CD4-positive, alpha-beta T cell treated with Interferon alpha-2 for 1 hour (primary cell): ENCODE data around the gene PRKCZ.
A peak's percentile ranks its signal among the peaks of the same experiment; 100 is the strongest.
"Not testable (repeated sequence)": the region's sequence is repeated elsewhere in the genome, so short reads cannot be mapped to it uniquely, and the experiment has no call there.

ENCODE experiments used
- DNase-seq, 2 donors: peaks; one replicate each; pipeline ENCODE4 v3.0.0-alpha.2; 2020 to 2022

The PRKCZ gene

GRCh38 chr1:2089051-2089450 is 38.8 kb downstream of the PRKCZ start:
- no peak for DNase-seq

- no peak for DNase-seq
These were observed 40.1 kb downstream of the PRKCZ start for GRCh38 chr1:2090216-2090890.

DNA sequence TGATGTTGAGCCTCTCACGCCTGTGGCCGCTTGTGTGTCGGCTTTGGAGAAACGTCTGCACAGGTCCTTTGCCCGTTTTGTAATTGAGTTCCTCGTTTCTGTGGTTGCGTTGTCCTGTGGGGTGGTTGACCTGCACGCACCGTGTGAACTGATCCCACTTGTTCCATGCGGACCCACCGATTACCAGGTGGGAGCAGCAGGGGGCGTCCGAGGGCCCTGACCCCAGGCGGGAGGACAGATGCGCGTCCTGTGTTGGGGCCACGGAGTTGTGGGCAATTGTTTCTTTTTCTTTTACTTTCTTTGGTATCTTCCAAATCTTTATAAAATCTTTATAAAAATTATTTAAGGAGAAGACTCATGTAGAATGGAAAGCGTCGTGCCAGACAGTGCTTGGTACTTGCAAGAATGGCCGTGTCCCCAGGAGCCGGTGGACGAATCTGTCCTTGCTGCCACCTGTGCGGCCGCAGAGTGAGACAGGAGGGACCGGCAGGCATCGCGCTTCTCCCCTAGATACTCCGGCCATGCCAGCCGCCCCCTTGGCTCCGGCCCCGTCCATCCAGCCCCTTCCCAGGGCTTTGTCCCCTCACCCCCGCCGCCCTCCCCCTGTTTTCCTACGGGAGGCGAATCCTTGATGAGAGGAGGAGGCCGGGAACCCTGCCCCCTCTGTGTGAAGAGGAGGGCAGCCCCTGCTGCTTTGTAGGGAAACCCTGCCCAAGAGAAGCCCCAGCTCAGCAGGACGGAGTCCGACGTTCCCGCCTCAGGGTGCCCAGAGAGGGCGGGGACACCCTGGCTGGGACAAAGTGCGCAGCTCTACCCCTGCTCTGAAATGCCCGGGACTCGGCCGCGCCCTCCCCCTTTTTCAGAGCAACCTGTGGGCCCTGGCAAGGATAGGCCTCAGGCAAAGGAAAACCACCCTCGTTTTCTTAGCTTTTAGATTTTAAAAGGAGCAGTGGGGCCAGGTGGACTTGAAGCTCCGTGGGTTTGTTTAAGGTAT is 41.7 kb downstream of the PRKCZ start:
- DNase-seq: peak; percentile 47 to 52

DNA sequence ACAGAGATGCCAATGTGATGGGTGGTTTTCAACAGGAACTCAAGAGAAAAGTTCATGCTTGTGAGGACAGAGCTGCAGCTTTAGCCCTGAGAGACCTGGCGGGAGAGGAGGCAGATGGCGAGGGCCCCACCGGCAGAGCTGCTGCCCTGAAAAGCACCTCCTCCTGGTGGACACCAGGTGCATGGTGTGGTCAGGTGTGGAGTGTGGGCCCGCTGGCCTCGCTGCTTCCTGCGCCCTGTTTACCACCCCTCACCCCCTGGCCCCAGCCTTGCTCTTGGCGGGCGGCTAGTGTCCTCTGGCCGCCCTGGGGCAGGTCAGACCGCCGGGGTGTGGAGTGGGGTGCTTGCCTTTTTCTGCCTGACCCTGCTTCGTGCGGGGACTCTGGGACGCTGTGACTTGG is 42.8 kb downstream of the PRKCZ start:
- DNase-seq: no peak

GRCh38 chr1:2093636-2094035 is 43.4 kb downstream of the PRKCZ start:
- DNase-seq: no peak

- DNase-seq: not testable (repeated sequence)
These were observed 44.3 kb downstream of the PRKCZ start for GRCh38 chr1:2094269-2095158.

GRCh38 chr1:2095394-2095793 is 45.2 kb downstream of the PRKCZ start:
- no peak for DNase-seq

DNA sequence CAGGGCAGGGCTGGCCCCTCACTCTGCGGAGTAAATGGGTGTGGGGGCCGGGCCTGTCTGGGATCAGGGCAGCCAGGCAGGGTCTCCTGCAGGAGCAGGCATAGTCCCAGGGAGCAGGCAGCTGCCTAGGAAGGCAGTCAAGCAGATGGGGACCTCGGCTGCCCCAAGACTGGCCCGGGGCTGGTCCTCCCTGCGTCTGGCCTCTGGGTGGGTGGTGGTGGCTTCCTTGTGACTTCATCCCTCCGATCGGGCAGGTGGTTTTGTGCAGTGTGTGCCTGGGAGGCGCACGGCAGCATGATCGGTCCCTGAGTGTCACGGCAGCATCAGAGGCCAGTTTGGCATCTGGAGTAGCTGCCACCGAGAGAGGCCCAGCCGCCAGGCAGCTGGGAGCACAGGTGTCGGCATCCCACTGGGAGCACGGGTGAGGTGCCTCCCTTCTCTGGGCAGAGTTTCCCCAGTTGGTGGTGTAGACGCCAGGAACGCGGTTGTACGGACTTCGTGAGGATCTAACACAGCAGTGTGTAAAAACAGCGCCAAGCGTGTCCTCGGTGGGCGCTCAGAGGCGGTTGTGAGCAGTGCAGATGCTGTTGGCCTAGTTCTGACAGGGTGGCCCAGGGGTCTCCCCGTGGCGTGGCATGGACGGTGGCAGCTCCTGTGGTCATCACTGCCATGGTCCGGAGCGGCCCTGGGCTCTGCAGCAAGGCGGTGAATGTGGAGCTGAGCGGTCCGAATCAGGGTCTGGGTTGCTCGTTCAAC is 45.9 kb downstream of the PRKCZ start:
- DNase-seq: no peak

DNA sequence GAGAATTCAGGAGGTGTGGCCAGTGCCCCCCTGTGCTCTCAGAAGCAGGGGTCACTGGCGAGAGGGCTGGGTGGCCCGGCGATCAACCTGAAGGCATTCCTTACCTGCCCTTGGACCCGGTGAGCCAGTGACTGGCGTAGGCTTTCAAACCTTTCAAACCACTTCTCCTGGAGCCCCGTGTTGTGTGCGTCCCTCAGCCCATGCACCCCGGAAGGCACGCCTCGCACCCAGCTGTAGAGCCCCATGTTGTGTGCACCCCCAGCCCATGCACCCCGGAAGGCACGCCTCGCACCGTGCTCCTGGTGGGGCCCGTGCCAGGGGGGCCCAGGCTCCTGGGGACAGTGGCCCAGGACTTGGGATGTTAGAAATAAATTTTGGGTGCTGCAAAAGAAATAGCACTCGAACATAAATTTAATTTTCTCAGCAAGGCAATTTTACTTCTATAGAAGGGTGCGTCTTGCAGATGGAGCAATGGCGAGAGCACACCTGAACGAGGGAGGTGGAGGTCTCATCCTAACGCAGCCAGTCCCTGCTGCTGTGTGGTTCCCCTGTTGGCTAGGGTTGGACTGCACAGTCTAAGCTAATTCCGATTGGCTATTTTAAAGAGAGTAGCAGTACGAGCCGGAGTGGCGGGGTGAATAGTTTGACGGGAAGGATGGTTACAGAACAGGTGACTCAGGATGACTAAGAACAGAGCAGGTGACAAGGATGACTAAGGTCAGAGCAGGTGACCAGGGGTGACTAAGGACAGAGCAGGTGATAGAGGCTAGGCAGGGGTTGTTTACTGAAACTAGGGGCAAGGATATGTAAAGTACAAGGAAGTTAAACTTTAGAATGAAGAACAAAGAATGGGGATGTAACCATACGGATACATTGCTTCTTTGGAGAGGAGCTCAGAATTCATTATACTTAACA is 47.4 kb downstream of the PRKCZ start:
- DNase-seq: no peak

DNA sequence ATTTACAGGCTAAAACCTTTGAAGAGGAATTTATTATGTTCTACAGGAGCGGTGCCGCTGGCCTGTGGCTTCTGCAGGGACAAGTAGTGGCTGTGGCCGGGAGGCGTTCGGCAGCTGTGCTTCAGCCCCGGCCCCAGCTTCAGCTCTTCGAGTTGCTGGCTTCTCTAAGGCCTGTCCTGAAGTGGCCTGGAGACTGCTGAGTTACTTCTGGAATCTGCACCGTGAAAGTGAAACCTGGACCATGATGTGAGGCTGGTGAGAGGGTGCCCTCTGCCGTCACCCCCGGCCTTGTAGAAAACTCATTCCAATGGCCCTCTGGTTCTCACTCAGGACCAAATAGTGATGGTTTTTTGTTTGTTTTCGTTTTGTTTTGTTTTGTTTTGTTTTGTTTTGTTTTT is 48.1 kb downstream of the PRKCZ start:
- DNase-seq: no peak

- DNase-seq: no peak
These were observed 48.9 kb downstream of the PRKCZ start for GRCh38 chr1:2098839-2099785.

DNA sequence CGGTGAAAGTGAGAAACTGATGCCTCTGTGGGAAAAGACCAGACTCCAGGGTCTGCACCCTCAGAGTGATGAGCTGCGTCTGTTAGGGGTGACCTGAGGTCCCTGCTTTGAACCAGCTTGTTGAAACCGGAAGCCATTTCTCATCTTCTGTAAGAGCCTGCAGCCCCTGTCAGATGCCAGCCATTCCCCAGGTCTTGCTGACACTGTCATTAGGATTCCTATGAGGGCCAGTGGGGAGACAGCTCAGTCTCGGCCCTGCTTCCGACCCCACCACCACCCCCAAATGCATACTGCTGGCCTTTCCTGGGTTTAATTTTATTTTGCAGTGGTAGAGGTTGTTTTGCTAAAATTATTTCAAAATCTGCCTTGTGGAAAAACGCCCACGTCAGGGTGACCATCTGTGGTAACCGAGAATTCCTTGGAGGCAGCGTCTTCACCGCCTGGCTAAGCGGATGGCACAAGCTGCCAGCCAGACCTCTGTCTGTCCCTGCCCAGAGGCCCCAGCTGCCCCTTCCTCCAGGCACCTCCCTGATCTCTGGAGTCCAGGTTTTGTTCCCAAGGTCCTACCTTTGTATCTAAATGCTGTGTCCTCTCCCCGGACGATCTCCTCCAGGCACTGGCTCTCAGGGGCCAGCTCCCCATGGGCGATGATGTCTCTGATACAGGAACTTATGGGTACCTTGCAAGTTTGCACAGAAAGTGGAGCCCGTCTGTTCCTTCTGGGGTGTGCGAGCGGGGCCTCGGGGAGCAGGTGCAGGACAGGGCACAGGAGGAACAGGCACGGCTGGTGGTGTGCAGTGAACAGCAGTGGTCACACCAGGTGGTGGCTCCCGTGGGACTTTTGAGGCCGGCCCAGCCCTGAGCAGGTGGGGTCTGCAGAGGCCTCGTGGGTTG is 49.9 kb downstream of the PRKCZ start:
- DNase-seq: no peak

- no peak for DNase-seq
These were observed 50.5 kb downstream of the PRKCZ start for GRCh38 chr1:2100780-2101108.

GRCh38 chr1:2101531-2101930 is 51.3 kb downstream of the PRKCZ start:
- DNase-seq: no peak

- DNase-seq: no peak
These were observed 51.7 kb downstream of the PRKCZ start for GRCh38 chr1:2101946-2102345.

- no peak for DNase-seq
These were observed 52.5 kb downstream of the PRKCZ start for GRCh38 chr1:2102753-2103152.

DNA sequence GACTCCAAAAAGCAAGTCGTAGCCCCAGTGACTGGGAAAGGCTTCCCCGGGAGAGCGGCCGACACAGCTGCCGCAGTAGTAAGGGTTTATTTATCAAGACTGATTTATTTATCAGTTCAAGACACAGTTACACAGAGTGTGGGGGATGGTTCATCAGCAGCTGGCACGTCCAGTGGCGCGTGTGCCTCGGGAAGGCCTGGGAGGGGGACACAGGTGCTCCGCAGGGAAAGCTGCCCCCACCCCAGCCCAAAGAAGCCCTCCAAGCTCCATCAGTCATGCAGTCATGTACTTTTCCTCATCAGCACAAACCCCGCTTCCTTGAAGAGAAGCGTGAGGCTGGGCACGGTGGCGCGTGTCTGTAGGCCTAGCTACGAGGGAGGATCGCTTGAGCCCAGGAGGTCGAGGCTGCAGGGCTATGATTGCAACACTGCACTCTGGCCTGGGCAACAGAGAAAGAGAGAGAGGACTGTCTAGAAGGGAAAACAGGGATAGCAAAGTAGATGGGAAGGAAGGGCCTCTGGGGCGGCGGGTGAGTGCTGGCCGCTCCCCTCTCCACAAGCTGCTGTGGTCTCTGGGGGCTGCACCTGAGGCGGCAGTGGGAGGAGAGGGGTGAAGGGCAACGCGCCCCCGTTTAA is 53.2 kb downstream of the PRKCZ start:
- DNase-seq: no peak

DNA sequence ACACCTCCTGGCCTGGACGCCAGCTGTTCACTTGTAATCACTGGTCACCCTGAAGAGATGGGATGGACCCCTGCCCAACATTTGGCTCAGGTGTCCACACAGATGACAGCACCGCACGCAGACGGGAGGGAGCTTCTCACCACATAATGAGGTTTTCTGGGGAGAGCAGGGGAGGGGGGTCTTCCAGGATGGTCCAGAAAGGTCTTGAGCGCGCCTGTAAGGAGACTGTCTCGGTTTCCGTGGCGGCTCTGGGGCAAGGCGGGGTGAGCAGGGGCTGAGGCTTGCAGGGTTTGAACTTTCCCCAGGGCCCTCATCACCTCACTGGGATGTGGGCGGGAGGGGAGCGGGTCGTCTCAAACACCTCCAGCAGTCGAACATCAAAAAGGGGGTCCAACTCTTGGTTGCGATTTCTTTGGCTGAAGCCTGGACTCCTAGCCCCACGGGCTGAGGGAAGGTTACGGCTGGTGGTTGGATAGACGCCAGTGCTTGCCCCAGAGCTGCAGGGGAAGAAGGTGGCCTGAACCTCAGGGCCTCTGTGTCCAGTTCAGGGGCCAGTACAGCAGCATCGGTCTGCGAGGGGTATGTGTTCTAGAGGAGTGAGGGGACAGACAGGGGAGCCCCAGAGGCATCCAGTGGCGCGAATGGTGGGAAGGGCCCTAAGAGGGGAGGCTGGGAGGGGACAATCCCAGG is 53.8 kb downstream of the PRKCZ start:
- no peak for DNase-seq
